ENCODE measurements around the gene NPTX2. TPM values are rescaled to one million over a fixed set of nuclear protein-coding genes. Genes with fewer than 3 reads are reported as not detected.
A peak's percentile ranks its signal among the peaks of the same experiment; 100 is the strongest.

Gene NPTX2
- total RNA-seq, 1 experiment from 2014 or later = 10.9 TPM

DNA sequence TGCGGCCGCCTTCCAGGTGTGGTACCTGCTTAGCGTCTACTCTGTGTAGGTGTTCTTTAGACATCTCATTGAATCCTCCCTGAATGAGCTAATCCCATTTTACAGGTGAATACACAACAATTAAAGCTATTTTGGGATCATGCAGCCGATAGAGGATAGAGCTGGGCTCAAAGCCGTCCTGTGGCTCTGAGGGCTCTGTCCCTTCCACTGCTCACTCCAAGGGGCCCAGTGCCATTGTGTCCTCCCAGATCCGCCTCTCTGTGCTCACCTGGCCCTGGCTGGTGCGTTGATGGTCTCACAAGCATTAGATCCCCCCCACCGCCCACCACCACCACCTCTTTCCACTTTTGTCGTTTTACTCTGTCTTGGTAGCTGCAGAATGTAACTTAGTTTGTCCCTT is 13.1 kb downstream of the NPTX2 start:
- no peak for TF ChIP-seq STAT6 (CRISPR knock-in tag; conservative IDR thresholded peaks at IDR 0.05; ENCODE audit: low read depth)
- TF ChIP-seq, protein P1, sequence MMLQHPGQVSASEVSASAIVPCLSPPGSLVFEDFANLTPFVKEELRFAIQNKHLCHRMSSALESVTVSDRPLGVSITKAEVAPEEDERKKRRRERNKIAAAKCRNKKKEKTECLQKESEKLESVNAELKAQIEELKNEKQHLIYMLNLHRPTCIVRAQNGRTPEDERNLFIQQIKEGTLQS (CRISPR knock-in tag; conservative IDR thresholded peaks at IDR 0.05) = no peak
- no peak for TF ChIP-seq SMAD4 (CRISPR knock-in tag; IDR thresholded peaks at IDR 0.05)
- no peak for TF ChIP-seq NR3C1 (CRISPR knock-in tag; conservative IDR thresholded peaks at IDR 0.05; ENCODE audit: low read depth)
- TF ChIP-seq, protein P2, sequence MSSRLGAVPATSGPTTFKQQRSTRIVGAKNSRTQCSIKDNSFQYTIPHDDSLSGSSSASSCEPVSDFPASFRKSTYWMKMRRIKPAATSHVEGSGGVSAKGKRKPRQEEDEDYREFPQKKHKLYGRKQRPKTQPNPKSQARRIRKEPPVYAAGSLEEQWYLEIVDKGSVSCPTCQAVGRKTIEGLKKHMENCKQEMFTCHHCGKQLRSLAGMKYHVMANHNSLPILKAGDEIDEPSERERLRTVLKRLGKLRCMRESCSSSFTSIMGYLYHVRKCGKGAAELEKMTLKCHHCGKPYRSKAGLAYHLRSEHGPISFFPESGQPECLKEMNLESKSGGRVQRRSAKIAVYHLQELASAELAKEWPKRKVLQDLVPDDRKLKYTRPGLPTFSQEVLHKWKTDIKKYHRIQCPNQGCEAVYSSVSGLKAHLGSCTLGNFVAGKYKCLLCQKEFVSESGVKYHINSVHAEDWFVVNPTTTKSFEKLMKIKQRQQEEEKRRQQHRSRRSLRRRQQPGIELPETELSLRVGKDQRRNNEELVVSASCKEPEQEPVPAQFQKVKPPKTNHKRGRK (CRISPR knock-in tag; IDR thresholded peaks at IDR 0.05; ENCODE audit: borderline replicate concordance) = no peak
- no peak for DNase-seq (ENCODE audit: low spot score)
- no peaks in the 10 kb centered on the region for H3K36me3 Mint-ChIP-seq
- no peak overlapping the region for H3K27ac Mint-ChIP-seq
- ChIA-PET CTCF (interaction anchor here (0.9 to 2.0 kb wide), 4 partner anchors 11 to 115 kb away, joined by 3 to 7 read pairs (median 3); no protein-coding TSS in a partner anchor), POLR2A (interaction anchor here (1.1 to 2.5 kb wide), 2 partner anchors 11 to 13 kb away, joined by 3 to 8 read pairs; partner anchors contain the start of gene NPTX2)
- peaks cover 15% of the 10 kb centered on the region for H3K4me1 Mint-ChIP-seq
- peak; percentile 49 for ATAC-seq
- H3K9me3 Mint-ChIP-seq = peaks cover 20% of the 10 kb centered on the region
- H3K27me3 Mint-ChIP-seq (ENCODE audit: low read depth) = peaks cover 9% of the 10 kb centered on the region
- H3K4me3 Mint-ChIP-seq = no peak overlapping the region

DNA sequence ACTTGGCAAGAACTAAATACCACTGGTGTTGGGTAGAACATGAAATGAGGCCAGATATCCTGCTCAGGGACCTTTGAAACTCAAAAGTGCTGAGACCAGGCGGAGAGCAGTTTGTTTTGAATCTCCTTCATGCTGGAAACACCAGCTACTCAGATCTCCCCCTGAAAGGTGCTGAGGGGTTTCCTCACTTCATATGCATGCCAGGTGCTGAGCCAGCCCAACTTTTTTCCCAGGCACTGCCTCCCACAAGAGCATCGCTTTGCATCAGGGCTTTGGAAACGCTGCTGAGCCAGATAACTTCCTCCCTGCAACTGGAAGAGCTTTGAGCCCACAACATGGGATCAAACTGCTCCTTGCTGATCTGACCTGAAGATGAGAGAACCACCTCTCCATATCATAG is 13.7 kb downstream of the NPTX2 start:
- Mint-ChIP-seq H3K9me3 (peaks cover 20% of the 10 kb centered on the region), H3K27ac (no peak overlapping the region), H3K36me3 (no peaks in the 10 kb centered on the region), H3K27me3 (ENCODE audit: low read depth) (peaks cover 11% of the 10 kb centered on the region), H3K4me1 (peaks cover 15% of the 10 kb centered on the region), H3K4me3 (no peak overlapping the region)
- POLR2A ChIA-PET = interaction anchor here (0.6 to 1.1 kb wide), 2 partner anchors 12 to 139 kb away, joined by 3 to 7 read pairs; no protein-coding TSS in a partner anchor
- CTCF ChIA-PET = interaction anchor here (0.6 to 2.0 kb wide), 4 partner anchors 13 to 525 kb away, joined by 3 to 7 read pairs (median 3); no protein-coding TSS in a partner anchor
- DNase-seq (ENCODE audit: low spot score) (no peak), ATAC-seq (no peak)
- TF ChIP-seq ZNF317 (CRISPR knock-in tag; IDR thresholded peaks at IDR 0.05; ENCODE audit: borderline replicate concordance, low read depth) (no peak), GABPB1 (CRISPR knock-in tag; IDR thresholded peaks at IDR 0.05) (no peak), CREM (CRISPR knock-in tag; IDR thresholded peaks at IDR 0.05) (no peak), KAT7 (CRISPR knock-in tag; IDR thresholded peaks at IDR 0.05; ENCODE audit: borderline replicate concordance) (no peak), CREB1 (CRISPR knock-in tag; IDR thresholded peaks at IDR 0.05) (no peak), ZNF263 (CRISPR knock-in tag; IDR thresholded peaks at IDR 0.05; ENCODE audit: low read depth) (no peak), ZNF396 (CRISPR knock-in tag; IDR thresholded peaks at IDR 0.05; ENCODE audit: borderline replicate concordance) (no peak), AR (CRISPR knock-in tag; IDR thresholded peaks at IDR 0.05) (no peak), NR1H2 (CRISPR knock-in tag; IDR thresholded peaks at IDR 0.05) (no peak)
- TF ChIP-seq, protein P3, sequence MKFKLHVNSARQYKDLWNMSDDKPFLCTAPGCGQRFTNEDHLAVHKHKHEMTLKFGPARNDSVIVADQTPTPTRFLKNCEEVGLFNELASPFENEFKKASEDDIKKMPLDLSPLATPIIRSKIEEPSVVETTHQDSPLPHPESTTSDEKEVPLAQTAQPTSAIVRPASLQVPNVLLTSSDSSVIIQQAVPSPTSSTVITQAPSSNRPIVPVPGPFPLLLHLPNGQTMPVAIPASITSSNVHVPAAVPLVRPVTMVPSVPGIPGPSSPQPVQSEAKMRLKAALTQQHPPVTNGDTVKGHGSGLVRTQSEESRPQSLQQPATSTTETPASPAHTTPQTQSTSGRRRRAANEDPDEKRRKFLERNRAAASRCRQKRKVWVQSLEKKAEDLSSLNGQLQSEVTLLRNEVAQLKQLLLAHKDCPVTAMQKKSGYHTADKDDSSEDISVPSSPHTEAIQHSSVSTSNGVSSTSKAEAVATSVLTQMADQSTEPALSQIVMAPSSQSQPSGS (CRISPR knock-in tag; IDR thresholded peaks at IDR 0.05; ENCODE audit: borderline replicate concordance, low read depth) = no peak
- TF ChIP-seq, protein P4, sequence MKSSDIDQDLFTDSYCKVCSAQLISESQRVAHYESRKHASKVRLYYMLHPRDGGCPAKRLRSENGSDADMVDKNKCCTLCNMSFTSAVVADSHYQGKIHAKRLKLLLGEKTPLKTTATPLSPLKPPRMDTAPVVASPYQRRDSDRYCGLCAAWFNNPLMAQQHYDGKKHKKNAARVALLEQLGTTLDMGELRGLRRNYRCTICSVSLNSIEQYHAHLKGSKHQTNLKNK (CRISPR knock-in tag; IDR thresholded peaks at IDR 0.05) = no peak
- TF ChIP-seq, protein P5, sequence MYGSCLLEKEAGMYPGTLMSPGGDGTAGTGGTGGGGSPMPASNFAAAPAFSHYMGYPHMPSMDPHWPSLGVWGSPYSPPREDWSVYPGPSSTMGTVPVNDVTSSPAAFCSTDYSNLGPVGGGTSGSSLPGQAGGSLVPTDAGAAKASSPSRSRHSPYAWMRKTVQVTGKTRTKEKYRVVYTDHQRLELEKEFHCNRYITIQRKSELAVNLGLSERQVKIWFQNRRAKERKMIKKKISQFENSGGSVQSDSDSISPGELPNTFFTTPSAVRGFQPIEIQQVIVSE (CRISPR knock-in tag; IDR thresholded peaks at IDR 0.05; ENCODE audit: borderline replicate concordance) = no peak
- TF ChIP-seq, protein P6, sequence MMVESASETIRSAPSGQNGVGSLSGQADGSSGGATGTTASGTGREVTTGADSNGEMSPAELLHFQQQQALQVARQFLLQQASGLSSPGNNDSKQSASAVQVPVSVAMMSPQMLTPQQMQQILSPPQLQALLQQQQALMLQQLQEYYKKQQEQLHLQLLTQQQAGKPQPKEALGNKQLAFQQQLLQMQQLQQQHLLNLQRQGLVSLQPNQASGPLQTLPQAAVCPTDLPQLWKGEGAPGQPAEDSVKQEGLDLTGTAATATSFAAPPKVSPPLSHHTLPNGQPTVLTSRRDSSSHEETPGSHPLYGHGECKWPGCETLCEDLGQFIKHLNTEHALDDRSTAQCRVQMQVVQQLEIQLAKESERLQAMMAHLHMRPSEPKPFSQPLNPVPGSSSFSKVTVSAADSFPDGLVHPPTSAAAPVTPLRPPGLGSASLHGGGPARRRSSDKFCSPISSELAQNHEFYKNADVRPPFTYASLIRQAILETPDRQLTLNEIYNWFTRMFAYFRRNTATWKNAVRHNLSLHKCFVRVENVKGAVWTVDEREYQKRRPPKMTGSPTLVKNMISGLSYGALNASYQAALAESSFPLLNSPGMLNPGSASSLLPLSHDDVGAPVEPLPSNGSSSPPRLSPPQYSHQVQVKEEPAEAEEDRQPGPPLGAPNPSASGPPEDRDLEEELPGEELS (CRISPR knock-in tag; IDR thresholded peaks at IDR 0.05) = no peak

Data from WTC11 (cell line).